Naive thymus-derived CD4-positive, alpha-beta T cell (primary cell): ENCODE data around the gene COL6A2. TPM values are rescaled to one million over a fixed set of nuclear protein-coding genes. Genes with fewer than 3 reads are reported as not detected.

Experiments used
- ATAC-seq: fragments of 150-1000 bp; cut with Tn5 transposase; 2 replicates; pipeline ENCODE4 v1.10.0; 2021; ENCODE audit warnings: mild to moderate bottlenecking, moderate library complexity
- CTCF ChIA-PET: fragments of 350-600 bp; sonication (Branson Sonifier 250); formaldehyde crosslinking; loops from one replicate; lab custom pipeline; 2021; ENCODE audit warnings: antibody characterized with exemption; lab: Charles Lee
- POLR2A ChIA-PET: fragments of 350-600 bp; sonication (Branson Sonifier 250); formaldehyde crosslinking; loops from one replicate; lab custom pipeline; 2021; ENCODE audit warnings: antibody characterized with exemption, inconsistent platforms; lab: Charles Lee
- DNase-seq, 9 donors: peaks; one replicate each; pipeline versions ENCODE4 v3.0.0 to v3.0.0-alpha.2; 2020 to 2022; ENCODE audit warnings: mixed read lengths in 1 of 9
- H3K27ac ChIP-seq: one replicate; pipeline ENCODE4 v1.7.0; 2013; ENCODE audit warnings: mild to moderate bottlenecking, low read depth, low read length, moderate library complexity
- H3K27me3 ChIP-seq, 2 donors: one replicate each; pipeline ENCODE4 v1.7.0; 2013; ENCODE audit warnings: low read length in 2 of 2, mild to moderate bottlenecking in 2 of 2, moderate library complexity in 2 of 2; ENCODE audit not compliant: control insufficient read depth in 2 of 2, insufficient read depth in 2 of 2
- H3K36me3 ChIP-seq, 3 experiments: 1 replicate in 2 of 3; 2 replicates in 1 of 3; pipeline ENCODE4 v1.7.0; 2013; ENCODE audit warnings: low read length in 3 of 3, mild to moderate bottlenecking in 3 of 3, moderate library complexity in 1 of 3; ENCODE audit not compliant: insufficient read depth in 3 of 3, control insufficient read depth in 2 of 3
- H3K4me1 ChIP-seq, 2 donors: one replicate each; pipeline ENCODE4 v1.7.0; 2013; ENCODE audit warnings: low read length in 2 of 2, mild to moderate bottlenecking in 2 of 2, moderate library complexity in 1 of 2; ENCODE audit not compliant: control insufficient read depth in 2 of 2, insufficient read depth in 2 of 2
- H3K4me3 ChIP-seq: 2 replicates; pipeline ENCODE4 v1.7.0; 2013; ENCODE audit warnings: mild to moderate bottlenecking, low read length
- H3K9me3 ChIP-seq, 3 experiments: 1 replicate in 2 of 3; 2 replicates in 1 of 3; pipeline ENCODE4 v1.7.0; 2013; ENCODE audit warnings: low read length in 3 of 3; ENCODE audit not compliant: control insufficient read depth in 2 of 3
- H3K27ac Mint-ChIP-seq, 9 donors: one replicate each; pipeline ENCODE4 v1.8.0; 2020 to 2022; ENCODE audit warnings: mixed read lengths in 9 of 9, mild to moderate bottlenecking in 8 of 9, moderate library complexity in 5 of 9, inconsistent platforms in 2 of 9
- H3K27me3 Mint-ChIP-seq, 5 donors: one replicate each; pipeline ENCODE4 v1.8.0; 2021 to 2022; ENCODE audit warnings: mixed read lengths in 5 of 5, mild to moderate bottlenecking in 1 of 5
- H3K36me3 Mint-ChIP-seq, 5 donors: one replicate each; pipeline ENCODE4 v1.8.0; 2020 to 2022; ENCODE audit warnings: mixed read lengths in 5 of 5, mild to moderate bottlenecking in 3 of 5, inconsistent platforms in 1 of 5
- H3K4me1 Mint-ChIP-seq, 7 donors: one replicate each; pipeline ENCODE4 v1.8.0; 2020 to 2022; ENCODE audit warnings: mixed read lengths in 7 of 7, mild to moderate bottlenecking in 3 of 7, inconsistent platforms in 1 of 7
- H3K4me3 Mint-ChIP-seq, 10 donors: one replicate each; pipeline ENCODE4 v1.8.0; 2020 to 2022; ENCODE audit warnings: mild to moderate bottlenecking in 10 of 10, mixed read lengths in 10 of 10, moderate library complexity in 6 of 10, inconsistent platforms in 2 of 10
- H3K9me3 Mint-ChIP-seq, 11 donors: one replicate each; pipeline ENCODE4 v1.8.0; 2020 to 2022; ENCODE audit warnings: mixed read lengths in 11 of 11, mild to moderate bottlenecking in 4 of 11, inconsistent platforms in 1 of 11, moderate library complexity in 1 of 11
- intact Hi-C, 2 donors: fragments of 100-400 bp; cut with micrococcal nuclease; formaldehyde crosslinking; loops; one replicate each; pipeline ENCODE4 v1.15.1; 2023
- polyA plus RNA-seq, 2 donors: library from polyadenylated mRNA; unstranded; fragments of 300-500 nt; fragmentation: Illumina TruSeq; gene quantifications; one replicate each; pipeline ENCODE4 v1.2.3, GENCODE V29; 2021
- total RNA-seq, 6 experiments: library from RNA in 5 of 6; stranded (reverse) in 5 of 6; gene quantifications; 1 replicate in 5 of 6; 2 replicates in 1 of 6; pipeline ENCODE4 v1.2.3 and lab custom pipeline; 2021 to 2026

Gene COL6A2
- total and polyA plus RNA-seq, 7 experiments from 2014 or later: 1.7 to 47.7 (median 33.3) TPM

DNA sequence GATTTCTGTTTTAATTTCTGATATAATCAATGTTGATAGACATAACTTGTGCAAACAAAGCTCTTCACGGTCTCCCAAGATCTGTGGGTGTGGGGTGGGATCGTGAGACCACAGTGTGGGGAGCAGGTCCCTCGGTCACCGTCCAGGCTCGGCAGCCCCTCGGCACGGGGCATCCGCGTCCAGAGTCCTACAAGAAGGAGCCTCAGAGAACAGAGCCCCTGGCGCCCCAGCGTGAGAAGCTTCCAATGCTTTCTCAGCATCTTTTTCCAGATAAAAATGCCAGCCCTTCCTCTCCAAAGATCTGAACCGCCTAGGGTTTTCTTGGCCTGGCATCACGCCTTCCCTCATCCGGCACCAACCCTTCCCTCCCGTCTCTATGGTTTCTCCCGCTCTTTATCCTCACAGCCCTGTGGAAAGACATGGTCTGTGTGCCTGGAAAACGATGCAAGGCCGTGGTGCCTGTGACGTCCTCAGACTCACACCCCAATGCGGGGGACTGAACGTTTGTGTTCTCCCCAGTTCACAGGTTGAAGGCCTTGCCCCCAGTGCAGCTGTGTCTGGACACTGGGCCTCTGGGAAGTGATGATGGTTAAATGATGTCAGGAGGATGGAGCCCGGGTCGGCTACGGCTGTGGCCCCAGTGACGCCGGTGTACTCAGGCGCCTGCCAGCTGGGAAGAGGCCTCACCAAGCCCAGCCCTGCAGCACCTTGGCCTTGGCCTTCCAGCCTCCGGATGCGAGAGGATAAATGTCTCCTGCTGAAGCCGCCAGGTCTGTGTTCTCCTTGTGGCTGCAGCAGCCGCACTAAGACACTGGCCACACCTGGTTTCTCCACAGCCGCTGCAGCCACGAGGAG lies 45.9 kb upstream of the COL6A2 start:
- H3K27ac Mint-ChIP-seq: no peak overlapping the region
- Histone ChIP-seq H3K27me3 (no peaks in the 10 kb centered on the region), H3K4me1 (peaks cover under 1 to 2% of the 10 kb centered on the region in 2 donors), H3K36me3 (no peaks in the 10 kb centered on the region), H3K27ac (no peak overlapping the region), H3K4me3 (no peak overlapping the region), H3K9me3 (peaks cover 0 to 11% (median 0%) of the 10 kb centered on the region in 3 experiments)
- peaks cover 0 to under 1% (median 0%) of the 10 kb centered on the region in 7 donors for H3K4me1 Mint-ChIP-seq
- peaks cover 0 to 9% (median 0%) of the 10 kb centered on the region in 11 donors for H3K9me3 Mint-ChIP-seq
- DNase-seq: no peak
- H3K27me3 Mint-ChIP-seq: peaks cover 0 to under 1% (median 0%) of the 10 kb centered on the region in 5 donors
- no peak overlapping the region for H3K4me3 Mint-ChIP-seq
- no peaks in the 10 kb centered on the region for H3K36me3 Mint-ChIP-seq
- POLR2A ChIA-PET: no interaction called here
- CTCF ChIA-PET: no interaction called here
- intact Hi-C loops: no loop called here
- no peak for ATAC-seq

GRCh38 chr21:46052703-46053651 lies 44.9 kb upstream of the COL6A2 start:
- ATAC-seq (peak; percentile 11), DNase-seq (no peak)
- H3K27me3 Mint-ChIP-seq: peaks cover 0 to 9% (median 7%) of the 10 kb centered on the region in 5 donors
- CTCF ChIA-PET: no interaction called here
- Histone ChIP-seq H3K36me3 (no peaks in the 10 kb centered on the region), H3K9me3 (peaks cover 0 to 7% (median 0%) of the 10 kb centered on the region in 3 experiments), H3K4me3 (no peak overlapping the region), H3K27me3 (no peaks in the 10 kb centered on the region), H3K27ac (no peak overlapping the region), H3K4me1 (peaks cover 7 to 11% of the 10 kb centered on the region in 2 donors)
- no peaks in the 10 kb centered on the region for H3K36me3 Mint-ChIP-seq
- H3K4me1 Mint-ChIP-seq: peaks cover 0 to 9% (median 9%) of the 10 kb centered on the region in 7 donors
- intact Hi-C loops: no loop called here
- POLR2A ChIA-PET: no interaction called here
- peaks cover 0 to 9% (median 0%) of the 10 kb centered on the region in 11 donors for H3K9me3 Mint-ChIP-seq
- H3K27ac Mint-ChIP-seq: no peak overlapping the region
- H3K4me3 Mint-ChIP-seq: no peak overlapping the region

DNA sequence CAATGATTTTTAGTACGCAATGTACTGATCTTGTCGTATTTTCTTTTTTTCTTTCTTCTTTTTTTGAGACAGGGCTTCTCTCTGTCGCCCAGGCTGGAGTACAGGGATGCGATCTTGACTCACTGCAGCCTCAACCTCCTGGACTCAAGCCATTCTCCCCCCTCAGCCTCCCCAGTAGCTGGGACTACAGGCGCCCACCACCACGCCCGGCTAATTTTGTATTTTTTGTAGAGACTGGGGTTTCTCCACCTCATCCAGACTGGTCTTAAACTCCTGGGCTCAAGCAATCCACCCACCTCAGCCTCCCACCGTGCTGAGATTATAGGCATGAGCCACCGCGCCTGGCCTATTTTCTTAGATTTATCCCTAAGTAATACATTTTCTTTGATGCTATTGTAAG lies 43.9 kb upstream of the COL6A2 start:
- CTCF ChIA-PET: no interaction called here
- H3K4me3 Mint-ChIP-seq: no peak overlapping the region
- Histone ChIP-seq H3K9me3 (no peaks in the 10 kb centered on the region), H3K27me3 (no peaks in the 10 kb centered on the region), H3K4me1 (peaks cover 7 to 11% of the 10 kb centered on the region in 2 donors), H3K4me3 (no peak overlapping the region), H3K27ac (no peak overlapping the region), H3K36me3 (no peaks in the 10 kb centered on the region)
- peaks cover 5 to 19% (median 14%) of the 10 kb centered on the region in 7 donors for H3K4me1 Mint-ChIP-seq
- intact Hi-C loops: no loop called here
- no peak overlapping the region for H3K27ac Mint-ChIP-seq
- peaks cover 7 to 20% (median 14%) of the 10 kb centered on the region in 5 donors for H3K27me3 Mint-ChIP-seq
- DNase-seq (no peak), ATAC-seq (no peak)
- POLR2A ChIA-PET: no interaction called here
- H3K9me3 Mint-ChIP-seq: peaks cover 0 to 9% (median 0%) of the 10 kb centered on the region in 11 donors
- H3K36me3 Mint-ChIP-seq: no peaks in the 10 kb centered on the region

DNA sequence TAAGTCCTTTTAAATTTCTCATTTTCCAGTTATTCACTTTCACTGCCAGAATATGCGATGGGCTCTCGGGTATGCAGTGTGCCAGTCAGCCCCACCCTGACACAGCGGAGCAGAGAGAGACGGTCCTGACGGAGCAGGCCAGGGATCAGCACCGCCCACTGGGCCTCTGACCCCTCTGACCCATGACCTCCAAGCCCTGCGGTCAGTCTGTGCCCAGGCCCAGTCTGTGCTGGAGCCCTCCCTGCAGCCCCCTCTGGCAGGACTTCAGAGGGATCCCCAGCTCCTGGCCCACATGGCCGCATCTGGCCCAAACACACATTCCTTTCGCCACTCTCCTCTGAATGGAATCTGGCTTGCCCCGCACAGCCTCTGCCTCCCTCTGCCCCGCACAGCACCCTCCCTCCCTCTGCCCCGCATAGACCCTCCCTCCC lies 43.4 kb upstream of the COL6A2 start:
- ChIA-PET CTCF (no interaction called here), POLR2A (no interaction called here)
- no peaks in the 10 kb centered on the region for H3K36me3 ChIP-seq
- Mint-ChIP-seq H3K4me1 (peaks cover 5 to 20% (median 14%) of the 10 kb centered on the region in 7 donors), H3K4me3 (no peak overlapping the region), H3K9me3 (peaks cover 0 to 13% (median 0%) of the 10 kb centered on the region in 11 donors), H3K27ac (no peak overlapping the region), H3K36me3 (no peaks in the 10 kb centered on the region), H3K27me3 (peaks cover 7 to 24% (median 18%) of the 10 kb centered on the region in 5 donors)
- DNase-seq (no peak), ATAC-seq (no peak)
- no peaks in the 10 kb centered on the region for H3K9me3 ChIP-seq
- intact Hi-C loops: no loop called here
- H3K4me3 ChIP-seq: no peak overlapping the region
- no peaks in the 10 kb centered on the region for H3K27me3 ChIP-seq
- H3K27ac ChIP-seq: no peak overlapping the region
- peaks cover 7 to 11% of the 10 kb centered on the region in 2 donors for H3K4me1 ChIP-seq

DNA sequence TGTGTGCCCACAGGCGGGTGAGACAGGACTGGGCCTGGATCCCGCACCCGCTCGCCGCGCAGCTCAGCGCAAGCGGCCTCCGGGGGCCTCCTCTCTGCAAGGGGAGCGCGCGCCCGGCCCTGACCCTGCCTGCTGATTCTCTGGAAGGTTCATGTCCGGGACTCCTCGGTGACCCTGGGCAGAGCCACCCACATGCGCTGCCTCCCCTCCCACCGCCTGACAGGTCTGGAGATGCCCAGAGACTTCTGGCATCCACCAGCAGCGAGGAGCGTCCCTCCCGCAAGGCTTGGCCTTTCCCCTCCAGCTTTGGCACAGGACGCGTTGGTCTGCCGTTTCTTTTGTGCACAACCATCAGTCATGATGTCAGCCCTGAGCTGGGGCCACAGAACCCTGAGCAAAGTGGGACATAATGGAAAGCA lies 42.0 kb upstream of the COL6A2 start:
- H3K27me3 ChIP-seq: no peaks in the 10 kb centered on the region
- ATAC-seq (no peak), DNase-seq (no peak)
- no peak overlapping the region for H3K27ac ChIP-seq
- H3K9me3 ChIP-seq: no peaks in the 10 kb centered on the region
- peaks cover 7 to 11% of the 10 kb centered on the region in 2 donors for H3K4me1 ChIP-seq
- H3K27me3 Mint-ChIP-seq: peaks cover 7 to 26% (median 18%) of the 10 kb centered on the region in 5 donors
- H3K36me3 Mint-ChIP-seq: no peaks in the 10 kb centered on the region
- POLR2A ChIA-PET: no interaction called here
- CTCF ChIA-PET: no interaction called here
- H3K4me1 Mint-ChIP-seq: peaks cover 5 to 20% (median 14%) of the 10 kb centered on the region in 7 donors
- peak overlapping the region in 2 of 10 donors; percentile 6 to 49 for H3K4me3 Mint-ChIP-seq
- no peak overlapping the region for H3K4me3 ChIP-seq
- no peaks in the 10 kb centered on the region for H3K36me3 ChIP-seq
- intact Hi-C loops: no loop called here
- peak overlapping the region in 1 of 9 donors; percentile 22 for H3K27ac Mint-ChIP-seq
- H3K9me3 Mint-ChIP-seq: peaks cover 0 to 13% (median 0%) of the 10 kb centered on the region in 11 donors

DNA sequence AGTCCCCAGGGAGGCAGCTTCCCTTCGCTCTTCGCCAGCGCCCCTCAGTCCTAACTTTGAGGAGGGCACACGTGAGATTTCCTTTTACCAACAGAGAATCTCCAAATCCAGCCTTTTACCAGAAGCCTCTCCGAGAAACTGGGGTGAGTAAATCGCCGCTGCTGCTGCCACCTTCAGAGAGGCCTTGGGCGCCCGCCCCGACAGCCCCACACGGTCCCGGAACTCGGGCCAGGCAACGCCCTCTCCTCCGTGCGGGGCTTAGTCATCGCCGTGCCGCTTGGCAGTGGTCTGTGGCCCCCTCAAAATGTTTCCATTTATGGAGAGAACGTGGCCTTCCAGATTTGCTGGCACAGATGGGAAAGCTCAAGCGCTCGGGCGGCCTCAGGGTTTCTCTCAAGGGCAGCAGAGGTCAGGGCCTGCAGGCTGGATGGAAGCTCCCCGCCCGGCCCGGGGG lies 41.4 kb upstream of the COL6A2 start:
- POLR2A ChIA-PET: no interaction called here
- peaks cover 5 to 20% (median 14%) of the 10 kb centered on the region in 7 donors for H3K4me1 Mint-ChIP-seq

More for the DNA sequence above, 41.4 kb upstream of the COL6A2 start:
- Mint-ChIP-seq H3K36me3 (no peaks in the 10 kb centered on the region), H3K27me3 (peaks cover 7 to 32% (median 19%) of the 10 kb centered on the region in 5 donors), H3K9me3 (peaks cover 0 to 13% (median 0%) of the 10 kb centered on the region in 11 donors), H3K4me3 (peak overlapping the region in 2 of 10 donors; percentile 6 to 70), H3K27ac (peak overlapping the region in 1 of 9 donors; percentile 22)
- no peaks in the 10 kb centered on the region for H3K9me3 ChIP-seq
- ATAC-seq (no peak), DNase-seq (no peak)
- H3K4me3 ChIP-seq: no peak overlapping the region
- H3K27ac ChIP-seq: no peak overlapping the region
- H3K36me3 ChIP-seq: no peaks in the 10 kb centered on the region
- H3K27me3 ChIP-seq: peaks cover 0 to under 1% of the 10 kb centered on the region in 2 donors
- peaks cover 7 to 11% of the 10 kb centered on the region in 2 donors for H3K4me1 ChIP-seq
- CTCF ChIA-PET: no interaction called here
- intact Hi-C loops: no loop called here
